ENCODE measurements around the gene PRKCA.

DNA sequence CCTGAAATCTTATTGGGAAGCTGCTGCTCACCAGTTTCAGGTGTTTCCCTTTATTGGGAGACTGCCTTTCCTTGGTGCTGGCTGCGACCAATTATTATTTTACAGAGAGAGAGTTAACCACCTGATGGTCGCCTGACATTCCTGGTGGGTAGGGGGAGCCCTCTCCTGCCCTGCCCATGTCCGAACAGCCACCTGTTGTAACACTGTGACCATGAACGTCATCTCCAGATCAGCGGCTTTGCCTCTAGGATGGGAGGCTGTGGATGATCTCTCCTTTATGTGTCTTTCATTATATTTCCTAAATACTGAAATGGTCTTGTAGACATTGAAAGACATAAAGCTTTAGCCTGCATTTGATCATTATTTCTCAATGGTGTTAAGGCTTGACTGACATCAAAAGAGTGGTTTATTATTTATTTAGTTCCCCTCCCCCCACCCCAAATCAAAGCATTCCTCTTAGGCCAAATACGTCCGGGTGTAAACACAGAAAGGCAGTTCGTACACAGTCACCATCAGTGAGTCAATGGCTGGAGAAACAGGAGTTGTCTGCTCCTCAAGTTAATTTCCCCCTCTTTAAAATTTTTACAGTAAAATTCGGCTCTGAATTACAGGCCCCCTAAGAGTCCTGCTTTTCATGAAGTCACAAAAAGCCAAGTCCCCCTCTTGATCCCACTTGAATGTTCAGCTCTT lies 474.7 kb downstream of the PRKCA start:
- TF ChIP-seq POLR2AphosphoS5 (IDR thresholded peaks at IDR 0.05): no peak
- TF ChIP-seq, protein P1, sequence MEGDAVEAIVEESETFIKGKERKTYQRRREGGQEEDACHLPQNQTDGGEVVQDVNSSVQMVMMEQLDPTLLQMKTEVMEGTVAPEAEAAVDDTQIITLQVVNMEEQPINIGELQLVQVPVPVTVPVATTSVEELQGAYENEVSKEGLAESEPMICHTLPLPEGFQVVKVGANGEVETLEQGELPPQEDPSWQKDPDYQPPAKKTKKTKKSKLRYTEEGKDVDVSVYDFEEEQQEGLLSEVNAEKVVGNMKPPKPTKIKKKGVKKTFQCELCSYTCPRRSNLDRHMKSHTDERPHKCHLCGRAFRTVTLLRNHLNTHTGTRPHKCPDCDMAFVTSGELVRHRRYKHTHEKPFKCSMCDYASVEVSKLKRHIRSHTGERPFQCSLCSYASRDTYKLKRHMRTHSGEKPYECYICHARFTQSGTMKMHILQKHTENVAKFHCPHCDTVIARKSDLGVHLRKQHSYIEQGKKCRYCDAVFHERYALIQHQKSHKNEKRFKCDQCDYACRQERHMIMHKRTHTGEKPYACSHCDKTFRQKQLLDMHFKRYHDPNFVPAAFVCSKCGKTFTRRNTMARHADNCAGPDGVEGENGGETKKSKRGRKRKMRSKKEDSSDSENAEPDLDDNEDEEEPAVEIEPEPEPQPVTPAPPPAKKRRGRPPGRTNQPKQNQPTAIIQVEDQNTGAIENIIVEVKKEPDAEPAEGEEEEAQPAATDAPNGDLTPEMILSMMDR (IDR thresholded peaks at IDR 0.05): no peak
